Uterus (tissue), 4 donors: ENCODE results near the gene CUL4A. TPM values are rescaled to one million over a fixed set of nuclear protein-coding genes. Genes with fewer than 3 reads are reported as not detected.

Experiments used
- DNase-seq, 2 donors: peaks; one replicate each; pipeline ENCODE4 v3.0.0-alpha.2; 2019 to 2020
- H3K27ac ChIP-seq, 2 donors: fragments of 200-600 bp; sonication (generic); 1 replicate in 1 of 2; 2 replicates in 1 of 2; pipeline ENCODE4 v1.5.1; 2016 to 2018
- H3K27me3 ChIP-seq, 2 donors: fragments of 200-600 bp; sonication (generic); one replicate each; pipeline ENCODE4 v1.5.1; 2018 to 2019; ENCODE audit warnings: control low read depth in 1 of 2
- H3K36me3 ChIP-seq, 2 donors: fragments of 200-600 bp; sonication (generic); one replicate each; pipeline ENCODE4 v1.5.1; 2019; ENCODE audit warnings: control low read depth in 1 of 2
- H3K4me1 ChIP-seq, 2 donors: fragments of 200-600 bp; sonication (generic); one replicate each; pipeline ENCODE4 v1.5.1; 2018 to 2019; ENCODE audit warnings: control low read depth in 1 of 2
- H3K4me3 ChIP-seq, 2 donors: fragments of 200-600 bp; sonication (generic); 1 replicate in 1 of 2; 2 replicates in 1 of 2; pipeline ENCODE4 v1.5.1; 2018 to 2019; ENCODE audit warnings: mild to moderate bottlenecking in 1 of 2
- H3K9me3 ChIP-seq, 2 donors: fragments of 200-600 bp; sonication (generic); one replicate each; pipeline ENCODE4 v1.5.1; 2019; ENCODE audit warnings: control low read depth in 1 of 2
- CTCF ChIP-seq, 4 experiments: fragments of 200-600 bp in 2 of 4; fragments of 450-650 bp in 2 of 4; sonication (generic) in 2 of 4; IDR thresholded peaks; one replicate each; pipeline ENCODE4 v1.5.1; 2016 to 2019; ENCODE audit warnings: antibody characterized with exemption in 4 of 4, mild to moderate bottlenecking in 2 of 4, moderate library complexity in 1 of 4
- POLR2A ChIP-seq, 2 donors: fragments of 450-650 bp; IDR thresholded peaks; one replicate each; pipeline ENCODE4 v1.6.1; 2016; ENCODE audit warnings: antibody characterized with exemption in 2 of 2, mild to moderate bottlenecking in 1 of 2, moderate library complexity in 1 of 2
- intact Hi-C: fragments of 100-400 bp; cut with DNase I; formaldehyde crosslinking; loops from one replicate; pipeline ENCODE4 v1.15.1; 2023; ENCODE audit warnings: low total_unique reads
- total RNA-seq, 4 donors: library from RNA; depleted of rRNA in 3 of 4; stranded (reverse); fragments of >200 nt in 3 of 4; gene quantifications; one replicate each; pipeline versions ENCODE4 v1.1.0 to v1.2.4, GENCODE V29; 2014 to 2023
- donor health status: DM: yes; HTN: yes; CAD: no.

The CUL4A gene
- total RNA-seq, 4 donors from 2014 or later: 34.3 to 110 (median 66.1) TPM

GRCh38 chr13:113225515-113225914 is 16.1 kb downstream of the CUL4A start:
- H3K36me3 ChIP-seq: no peaks in the 10 kb centered on the region
- no peaks in the 10 kb centered on the region for H3K9me3 ChIP-seq
- no peaks in the 10 kb centered on the region for H3K27me3 ChIP-seq
- intact Hi-C loops: no loop called here
- no peaks in the 10 kb centered on the region for H3K4me1 ChIP-seq
- no peak overlapping the region for H3K27ac ChIP-seq
- TF ChIP-seq CTCF (IDR thresholded peaks at IDR 0.05) (no peak), POLR2A (IDR thresholded peaks at IDR 0.05) (no peak)
- DNase-seq: no peak
- no peak overlapping the region for H3K4me3 ChIP-seq

DNA sequence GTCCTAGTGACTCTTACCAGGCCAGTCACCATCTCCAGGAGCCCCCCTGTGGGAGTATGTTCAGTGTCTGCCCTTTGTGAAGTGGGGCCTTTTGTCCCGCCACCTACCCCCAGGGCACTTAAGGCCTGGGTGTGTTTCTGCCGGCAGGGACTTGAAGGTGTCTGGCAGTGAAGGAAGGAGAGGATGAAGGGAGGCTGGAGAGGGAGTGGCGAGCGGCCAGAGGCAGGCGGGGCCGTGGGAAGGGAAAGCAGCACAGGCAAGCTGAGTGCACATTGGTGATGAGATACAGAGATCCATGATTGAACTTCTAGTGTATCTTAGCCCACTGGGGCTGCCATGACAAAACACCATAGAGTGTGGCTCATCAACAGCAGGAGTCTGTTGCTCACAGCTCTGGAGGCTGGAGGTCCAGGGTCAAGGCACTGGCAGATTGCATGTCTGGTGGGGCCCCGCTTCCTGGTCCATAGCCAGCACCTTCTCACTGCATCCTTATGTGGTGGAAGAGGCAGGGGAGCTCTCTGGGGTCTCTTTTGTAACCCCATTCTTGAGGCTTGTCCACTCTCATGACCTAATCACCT is 17.5 kb downstream of the CUL4A start:
- DNase-seq: no peak
- H3K4me1 ChIP-seq: no peaks in the 10 kb centered on the region
- TF ChIP-seq POLR2A (IDR thresholded peaks at IDR 0.05): no peak
- no peak for TF ChIP-seq CTCF (IDR thresholded peaks at IDR 0.05)
- no peak overlapping the region for H3K4me3 ChIP-seq
- H3K36me3 ChIP-seq: no peaks in the 10 kb centered on the region
- intact Hi-C loops: no loop called here
- H3K27me3 ChIP-seq: no peaks in the 10 kb centered on the region
- H3K9me3 ChIP-seq: no peaks in the 10 kb centered on the region
- H3K27ac ChIP-seq: no peak overlapping the region

DNA sequence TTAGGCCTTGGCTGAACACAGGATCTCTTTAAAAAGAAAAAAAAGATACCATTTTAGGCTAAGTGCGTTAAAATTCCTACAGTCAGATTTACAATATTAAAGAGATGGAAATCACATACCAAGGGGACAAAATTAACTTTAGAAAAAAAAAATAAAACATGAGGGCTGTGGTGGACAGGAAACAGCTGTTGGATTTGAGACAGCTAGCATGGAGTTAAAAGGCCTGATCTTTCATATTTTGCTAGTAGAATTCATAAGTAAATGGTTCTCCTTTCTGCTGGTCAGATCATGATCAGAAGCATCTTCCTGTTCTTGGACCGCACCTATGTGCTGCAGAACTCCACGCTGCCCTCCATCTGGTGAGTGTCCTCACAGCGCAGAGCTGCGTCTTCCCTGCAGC is 19.7 kb downstream of the CUL4A start:
- TF ChIP-seq CTCF (IDR thresholded peaks at IDR 0.05): no peak
- no peak for TF ChIP-seq POLR2A (IDR thresholded peaks at IDR 0.05)
- no peak overlapping the region for H3K27ac ChIP-seq
- no peaks in the 10 kb centered on the region for H3K27me3 ChIP-seq
- no peaks in the 10 kb centered on the region for H3K4me1 ChIP-seq
- no peaks in the 10 kb centered on the region for H3K9me3 ChIP-seq
- H3K36me3 ChIP-seq: no peaks in the 10 kb centered on the region
- intact Hi-C loops: no loop called here
- no peak overlapping the region for H3K4me3 ChIP-seq
- DNase-seq: no peak

DNA sequence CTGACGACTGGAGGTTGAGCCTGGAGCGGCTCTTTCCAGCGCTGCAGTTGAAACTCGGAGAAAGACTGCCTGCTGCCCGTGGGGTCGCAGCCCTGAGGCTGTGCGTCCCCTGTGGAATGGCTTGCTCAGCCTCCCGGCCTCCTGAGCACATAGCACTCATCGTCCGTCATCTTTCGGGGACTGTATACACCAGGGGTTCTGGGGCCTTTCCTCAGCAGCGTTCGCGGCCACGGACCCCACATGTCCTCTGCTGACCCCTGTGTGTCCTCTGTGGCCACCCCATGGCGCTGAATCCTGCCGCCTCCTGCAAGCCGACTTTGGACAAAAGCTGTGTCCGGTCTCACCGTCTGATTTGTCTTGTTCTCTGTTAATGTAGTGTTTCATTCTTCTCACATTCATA is 20.4 kb downstream of the CUL4A start:
- Histone ChIP-seq H3K9me3 (no peaks in the 10 kb centered on the region), H3K36me3 (no peaks in the 10 kb centered on the region)

More for the DNA sequence above, 20.4 kb downstream of the CUL4A start:
- intact Hi-C loops: no loop called here
- Histone ChIP-seq H3K4me1 (no peaks in the 10 kb centered on the region), H3K27ac (no peak overlapping the region), H3K27me3 (no peaks in the 10 kb centered on the region), H3K4me3 (no peak overlapping the region)
- TF ChIP-seq POLR2A (IDR thresholded peaks at IDR 0.05): no peak
- no peak for TF ChIP-seq CTCF (IDR thresholded peaks at IDR 0.05)
- DNase-seq: no peak
